Activated naive CD4-positive, alpha-beta T cell treated with anti-CD3 and anti-CD28 coated beads, Interleukin-2, amount 50 U/mL, for 16 hours (primary cell): Measurements from ENCODE around the gene HK3.

Experiments
- DNase-seq: peaks from one replicate; pipeline ENCODE4 v3.0.0-alpha.2; 2020

The HK3 gene

DNA sequence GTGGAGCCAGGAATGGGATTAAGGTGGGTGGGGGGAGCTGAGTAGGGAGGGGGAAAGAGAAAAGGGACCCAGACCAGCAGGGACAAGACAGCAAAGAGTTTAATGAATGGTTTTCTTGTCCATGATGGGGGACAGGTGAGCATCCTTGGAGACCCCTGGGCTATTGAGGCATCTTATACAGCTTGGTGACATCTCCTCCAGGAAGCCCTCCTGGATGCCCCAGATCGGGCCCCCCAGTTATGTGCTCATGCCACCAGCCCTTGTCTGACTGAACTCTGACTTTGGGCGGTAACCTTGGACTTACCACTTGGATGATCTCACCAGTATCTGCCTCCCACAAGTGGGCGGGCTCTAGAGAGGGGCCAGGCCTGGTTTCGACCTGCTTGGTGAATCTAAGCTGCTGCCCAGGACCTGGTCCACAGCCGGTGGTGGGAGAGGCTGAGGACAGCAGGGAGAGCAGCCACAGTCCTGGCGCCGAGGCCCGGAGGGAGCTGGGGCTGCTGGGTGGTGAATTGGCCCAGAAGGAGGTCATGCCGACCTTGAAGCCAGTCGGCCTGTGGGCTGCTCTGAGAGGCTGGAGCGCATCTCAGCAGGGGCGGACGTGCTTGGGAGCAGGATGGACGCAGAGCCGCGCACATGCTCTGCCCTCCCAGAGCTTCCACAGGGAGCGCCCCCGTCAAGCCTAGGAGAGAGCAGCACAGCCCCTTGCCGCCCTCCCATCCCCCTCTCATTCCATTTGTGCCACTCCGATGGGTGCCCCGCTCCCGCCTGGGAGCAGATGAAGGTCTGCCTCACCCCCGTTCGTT is 52.6 kb downstream of the HK3 start:
- no peak for DNase-seq

- no peak for DNase-seq
These were observed 53.8 kb downstream of the HK3 start for GRCh38 chr5:176845392-176845713.

- no peak for DNase-seq
These were observed 54.3 kb downstream of the HK3 start for GRCh38 chr5:176844706-176845391.

- DNase-seq = no peak
These were observed 54.9 kb downstream of the HK3 start for GRCh38 chr5:176844281-176844680.

- no peak for DNase-seq
These were observed 55.5 kb downstream of the HK3 start for GRCh38 chr5:176843673-176844072.

DNA sequence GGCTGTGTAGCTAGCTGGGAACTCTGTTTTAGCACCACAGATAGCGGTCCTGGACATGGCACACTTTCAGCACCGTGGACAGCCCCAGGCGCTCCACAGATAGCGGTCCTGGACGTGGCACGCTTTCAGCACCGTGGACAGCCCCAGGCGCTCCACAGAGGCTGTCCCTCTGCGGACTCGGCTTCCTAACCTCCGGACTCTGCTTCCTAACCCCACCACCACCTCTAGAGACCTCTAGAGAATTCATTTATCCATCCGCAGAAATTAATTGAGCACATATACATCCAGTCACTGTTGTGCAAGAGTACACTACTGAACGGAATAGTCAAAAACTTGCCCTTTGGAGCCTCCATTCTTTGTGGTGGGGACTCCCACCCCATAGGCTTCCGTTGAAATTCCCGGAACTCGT is 61.4 kb downstream of the HK3 start:
- DNase-seq = peak; percentile 75

- DNase-seq = no peak
These were observed 62.1 kb downstream of the HK3 start for GRCh38 chr5:176836811-176837706.

DNA sequence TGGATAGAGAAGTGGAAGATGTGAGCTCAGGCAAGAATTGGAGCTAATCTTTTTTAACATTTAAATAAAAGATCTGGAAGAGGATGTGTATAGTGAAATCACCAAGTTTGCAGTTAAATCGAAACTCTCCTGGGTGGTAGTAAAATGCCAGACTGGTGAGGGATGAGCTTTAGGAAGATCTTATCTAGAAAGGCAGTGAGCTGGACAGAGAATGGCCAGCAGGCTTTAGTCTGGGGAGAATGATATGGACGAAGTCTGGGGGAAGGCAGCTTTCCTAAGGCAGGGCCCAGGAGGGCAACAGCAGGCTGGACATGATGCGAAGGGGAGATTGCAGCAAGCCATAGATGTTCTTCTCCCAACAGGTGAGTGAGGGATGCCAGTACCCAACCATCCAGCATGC is 63.2 kb downstream of the HK3 start:
- no peak for DNase-seq

- DNase-seq = no peak
These were observed 65.9 kb downstream of the HK3 start for GRCh38 chr5:176833286-176833685.

DNA sequence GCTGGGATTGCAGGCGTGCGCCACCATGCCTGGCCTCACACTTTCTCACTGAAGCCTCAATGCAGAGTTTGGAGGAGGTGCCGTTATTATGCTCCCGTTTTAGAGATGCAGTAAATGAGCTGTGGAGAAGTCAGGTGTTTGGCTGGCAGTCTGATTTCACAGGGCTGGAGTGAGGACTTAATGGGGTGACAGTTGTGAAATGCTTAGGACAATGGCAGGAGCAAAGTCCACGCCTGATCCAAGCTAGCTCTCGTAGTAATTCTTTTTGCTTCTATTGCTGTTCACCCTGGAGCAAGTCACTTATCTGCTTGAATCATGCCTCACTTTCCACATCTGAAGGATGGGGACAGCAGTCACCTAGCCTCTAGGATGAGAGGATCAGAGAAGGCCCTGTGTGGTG is 67.0 kb downstream of the HK3 start:
- no peak for DNase-seq

- DNase-seq = no peak
These were observed 67.7 kb downstream of the HK3 start for GRCh38 chr5:176831425-176831824.

DNA sequence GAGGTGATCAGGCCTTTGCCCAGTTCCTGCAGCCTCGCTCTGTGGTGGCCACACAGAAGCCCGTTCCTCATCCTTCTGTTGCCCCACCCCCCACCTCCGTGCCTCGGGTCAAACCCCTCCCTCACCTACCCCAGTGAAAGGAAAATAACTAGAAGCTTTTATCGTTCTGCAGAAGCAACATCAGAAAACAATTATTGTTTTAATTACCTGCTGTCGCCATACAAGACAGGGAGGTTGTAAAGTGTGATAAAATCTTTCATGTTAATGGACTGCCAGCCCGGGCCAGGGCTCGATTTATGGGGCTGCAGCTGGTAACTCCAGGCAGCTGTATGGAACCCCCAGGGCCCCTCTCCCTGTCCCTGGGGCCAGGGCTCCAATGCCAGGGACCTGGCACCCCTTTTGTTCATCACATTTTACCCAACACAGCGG is 68.1 kb downstream of the HK3 start:
- DNase-seq = no peak
